AG04450 (cell line): Measurements from ENCODE around the gene PDCD5. TPM values are rescaled to one million over a fixed set of nuclear protein-coding genes. Genes with fewer than 3 reads are reported as not detected.
"Not testable (repeated sequence)": the region's sequence is repeated elsewhere in the genome, so short reads cannot be mapped to it uniquely, and the experiment has no call there.

ENCODE experiments used
- CTCF ChIA-PET: fragments of 300-600, 350-600 bp; formaldehyde crosslinking; extraction: SDS; loops from one replicate; lab custom pipeline; 2022; ENCODE audit warnings: antibody characterized with exemption, inconsistent platforms; lab: Charles Lee
- POLR2A ChIA-PET: fragments of 350-600 bp; formaldehyde crosslinking; extraction: SDS; loops from one replicate; lab custom pipeline; 2021; ENCODE audit warnings: antibody characterized with exemption, inconsistent platforms; lab: Yijun Ruan, JAX
- DNase-seq: peaks from one replicate; pipeline ENCODE4 v3.0.0-alpha.2; 2011; ENCODE audit warnings: low read depth, low spot score
- H3K27ac ChIP-seq: one replicate; pipeline ENCODE4 v1.5.1; 2012; ENCODE audit warnings: low read depth, low read length, control low read depth
- H3K27me3 ChIP-seq: one replicate; pipeline ENCODE4 v1.6.0; 2012; ENCODE audit warnings: low read length; ENCODE audit not compliant: control insufficient read depth, insufficient read depth
- H3K4me3 ChIP-seq: 2 replicates; pipeline ENCODE4 v1.5.1; 2011; ENCODE audit warnings: mild to moderate bottlenecking, low read depth, low read length, control low read depth
- H3K9me3 ChIP-seq: 2 replicates; pipeline ENCODE4 v1.5.1; 2012; ENCODE audit warnings: low read length; ENCODE audit not compliant: control insufficient read depth, insufficient read depth
- polyA plus RNA-seq: library from polyadenylated mRNA; depleted of rRNA; stranded (reverse); fragments of >200 nt; gene quantifications from 2 replicates; pipeline ENCODE4 v1.2.3, GENCODE V29; 2011
- TF ChIP-seq, protein P1 (sequence below): IDR thresholded peaks from 2 replicates; pipeline ENCODE4 v1.5.1; 2011; ENCODE audit warnings: low read depth, low read length, control low read depth, inconsistent platforms

PDCD5 gene
- polyA plus RNA-seq, 1 experiment: 124 TPM

- no peaks in the 10 kb centered on the region; the same call in 1 of the 2 replicates for H3K9me3 ChIP-seq
- no peak overlapping the region for H3K27ac ChIP-seq
- CTCF ChIA-PET: interaction anchor here (1.2 kb wide), 1 partner anchor 1885 kb away, joined by 5 read pairs; no protein-coding TSS in a partner anchor
- TF ChIP-seq, protein P1, sequence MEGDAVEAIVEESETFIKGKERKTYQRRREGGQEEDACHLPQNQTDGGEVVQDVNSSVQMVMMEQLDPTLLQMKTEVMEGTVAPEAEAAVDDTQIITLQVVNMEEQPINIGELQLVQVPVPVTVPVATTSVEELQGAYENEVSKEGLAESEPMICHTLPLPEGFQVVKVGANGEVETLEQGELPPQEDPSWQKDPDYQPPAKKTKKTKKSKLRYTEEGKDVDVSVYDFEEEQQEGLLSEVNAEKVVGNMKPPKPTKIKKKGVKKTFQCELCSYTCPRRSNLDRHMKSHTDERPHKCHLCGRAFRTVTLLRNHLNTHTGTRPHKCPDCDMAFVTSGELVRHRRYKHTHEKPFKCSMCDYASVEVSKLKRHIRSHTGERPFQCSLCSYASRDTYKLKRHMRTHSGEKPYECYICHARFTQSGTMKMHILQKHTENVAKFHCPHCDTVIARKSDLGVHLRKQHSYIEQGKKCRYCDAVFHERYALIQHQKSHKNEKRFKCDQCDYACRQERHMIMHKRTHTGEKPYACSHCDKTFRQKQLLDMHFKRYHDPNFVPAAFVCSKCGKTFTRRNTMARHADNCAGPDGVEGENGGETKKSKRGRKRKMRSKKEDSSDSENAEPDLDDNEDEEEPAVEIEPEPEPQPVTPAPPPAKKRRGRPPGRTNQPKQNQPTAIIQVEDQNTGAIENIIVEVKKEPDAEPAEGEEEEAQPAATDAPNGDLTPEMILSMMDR: no peak
- POLR2A ChIA-PET: no interaction called here
- no peak overlapping the region for H3K4me3 ChIP-seq
- H3K27me3 ChIP-seq: no peaks in the 10 kb centered on the region
- no peak for DNase-seq
Measured at GRCh38 chr19:32567486-32567885, 13.5 kb upstream of the PDCD5 start.

DNA sequence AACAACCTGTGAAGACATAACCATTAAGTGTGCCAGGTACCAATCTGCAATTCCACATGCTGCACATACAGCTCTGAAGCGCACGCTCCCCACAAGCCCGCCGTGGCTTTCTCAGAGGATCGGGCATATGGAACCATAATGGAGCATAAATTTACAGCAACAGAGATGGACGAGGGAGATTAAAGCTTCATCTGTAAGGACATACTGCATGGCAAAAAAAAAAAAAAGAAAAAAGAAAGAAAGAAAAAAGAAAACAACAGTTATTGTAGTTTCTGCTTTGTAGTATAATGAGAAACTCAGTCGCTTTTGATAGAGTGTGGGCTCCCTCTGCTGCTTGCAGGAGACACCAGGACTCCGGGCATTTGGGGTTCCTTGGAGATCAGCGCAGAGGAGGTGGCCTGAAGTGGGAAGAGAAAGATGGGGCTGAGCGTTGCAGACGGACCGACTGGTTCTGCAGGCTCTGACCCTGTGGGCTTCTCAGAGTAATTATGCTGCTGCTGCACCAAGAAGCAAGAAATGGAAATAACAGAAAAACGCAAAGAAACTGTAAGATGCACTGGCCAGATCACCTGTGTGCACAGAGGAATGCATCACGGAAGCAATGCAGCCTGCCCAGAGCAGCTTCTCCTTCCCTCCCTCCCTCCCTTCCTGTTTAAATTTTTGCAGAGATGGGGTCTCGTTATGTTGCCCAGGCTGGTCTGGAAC is 10.8 kb upstream of the PDCD5 start:
- DNase-seq: peak; percentile 18
- POLR2A ChIA-PET: interaction anchor here (0.7 kb wide), 1 partner anchor 108 kb away, joined by 6 read pairs; no protein-coding TSS in a partner anchor
- CTCF ChIA-PET: interaction anchor here (0.6 to 3.4 kb wide), 24 partner anchors 8 to 1910 kb away, joined by 3 to 65 read pairs (median 4); no protein-coding TSS in a partner anchor
- TF ChIP-seq, protein P1: peak; percentile 79
- Histone ChIP-seq H3K9me3 (no peaks in the 10 kb centered on the region; the same call in 1 of the 2 replicates), H3K27ac (no peak overlapping the region), H3K4me3 (no peak overlapping the region), H3K27me3 (no peaks in the 10 kb centered on the region)

- H3K9me3 ChIP-seq, POLR2A ChIA-PET, H3K27me3 ChIP-seq, DNase-seq, H3K27ac ChIP-seq, H3K4me3 ChIP-seq: not testable (repeated sequence)
- CTCF ChIA-PET: interaction anchor here (2.1 kb wide), 1 partner anchor 1889 kb away, joined by 9 read pairs; no protein-coding TSS in a partner anchor
Measured at GRCh38 chr19:32571471-32572075, 9.4 kb upstream of the PDCD5 start.

DNA sequence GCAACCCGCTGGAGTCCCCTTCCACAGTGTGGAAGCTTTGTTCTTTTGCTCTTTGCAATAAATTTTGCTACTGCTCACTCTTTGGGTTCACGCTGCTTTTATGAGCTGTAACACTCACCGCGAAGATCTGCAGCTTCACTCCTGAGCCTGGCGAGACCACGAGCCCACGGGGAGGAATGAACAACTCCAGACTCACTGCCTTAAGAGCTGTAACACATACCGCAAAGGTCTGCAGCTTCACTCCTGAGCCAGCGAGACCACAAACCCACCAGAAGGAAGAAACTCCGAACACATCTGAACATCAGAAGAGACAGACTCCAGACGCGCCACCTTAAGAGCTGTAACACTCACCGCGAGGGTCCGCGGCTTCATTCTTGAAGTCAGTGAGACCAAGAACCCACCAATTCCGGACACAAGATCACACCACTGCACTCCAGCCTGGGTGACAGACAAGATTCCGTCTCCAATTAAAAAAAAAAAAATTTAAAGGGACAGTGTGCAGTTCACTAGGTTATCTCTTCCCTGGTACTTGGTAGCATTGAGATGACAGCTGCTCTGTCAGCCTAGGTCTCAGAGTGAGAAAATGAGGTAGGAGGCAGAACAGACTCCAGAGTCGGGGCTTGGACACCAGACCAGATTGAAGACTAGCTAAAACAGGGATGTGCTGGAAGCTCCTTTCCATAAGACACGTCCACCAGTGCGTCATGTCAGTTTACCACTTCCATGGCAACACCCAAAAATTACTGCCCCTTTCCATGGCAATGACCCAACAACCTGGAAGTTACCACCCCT is 8.1 kb upstream of the PDCD5 start:
- CTCF ChIA-PET, H3K4me3 ChIP-seq, H3K27ac ChIP-seq, H3K9me3 ChIP-seq, DNase-seq, POLR2A ChIA-PET, H3K27me3 ChIP-seq: not testable (repeated sequence)

DNA sequence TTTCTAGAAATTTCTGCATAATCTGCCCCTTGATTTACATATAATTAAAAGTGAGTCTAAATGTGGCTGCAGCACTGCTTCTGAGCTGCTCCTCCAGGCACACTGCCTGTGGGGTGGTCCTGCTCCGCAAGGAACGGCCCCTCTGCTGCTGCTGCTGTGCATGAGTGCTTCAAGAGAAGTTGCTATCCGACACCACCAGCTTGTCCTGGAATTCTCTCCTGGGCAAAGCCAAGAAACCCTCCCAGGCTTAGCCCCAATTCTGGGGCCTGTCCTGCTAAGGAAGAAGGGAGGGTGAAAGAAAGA is 7.5 kb upstream of the PDCD5 start:
- CTCF ChIA-PET: no interaction called here
- DNase-seq: no peak
- Histone ChIP-seq H3K27ac (no peak overlapping the region), H3K27me3 (no peaks in the 10 kb centered on the region), H3K4me3 (no peak overlapping the region), H3K9me3 (no peaks in the 10 kb centered on the region; the same call in 1 of the 2 replicates)
- TF ChIP-seq, protein P1: no peak
- POLR2A ChIA-PET: no interaction called here
